H9 (cell line): ENCODE data around the gene S100A16. TPM values are rescaled to one million over a fixed set of nuclear protein-coding genes. Genes with fewer than 3 reads are reported as not detected.

Source experiments
- DNase-seq: peaks from one replicate; pipeline ENCODE4 v3.0.0-alpha.2; 2017
- H2AFZ ChIP-seq: one replicate; pipeline ENCODE4 v1.6.1; 2013; ENCODE audit warnings: mild to moderate bottlenecking, low read length, control low read depth, moderate library complexity
- H2AK5ac ChIP-seq: 2 replicates; pipeline ENCODE4 v1.6.1; 2013; ENCODE audit warnings: low read length, control low read depth, mixed read lengths; ENCODE audit not compliant: insufficient read length
- H2BK120ac ChIP-seq: one replicate; pipeline ENCODE4 v1.6.1; 2013; ENCODE audit warnings: low read depth, mild to moderate bottlenecking, low read length, control low read depth, inconsistent platforms; ENCODE audit not compliant: poor library complexity, severe bottlenecking
- H2BK12ac ChIP-seq: 2 replicates; pipeline ENCODE4 v1.6.1; 2013; ENCODE audit warnings: low read length, control low read depth, mixed read lengths, low read depth; ENCODE audit not compliant: insufficient read length
- H2BK15ac ChIP-seq: 2 replicates; pipeline ENCODE4 v1.6.1; 2013; ENCODE audit warnings: low read depth, low read length, control low read depth
- H2BK20ac ChIP-seq: one replicate; pipeline ENCODE4 v1.6.1; 2013; ENCODE audit warnings: low read depth, mild to moderate bottlenecking, low read length, control low read depth, inconsistent platforms; ENCODE audit not compliant: poor library complexity, severe bottlenecking
- H2BK5ac ChIP-seq: 2 replicates; pipeline ENCODE4 v1.6.1; 2013; ENCODE audit warnings: low read length, control low read depth, mixed read lengths; ENCODE audit not compliant: insufficient read length
- H3K14ac ChIP-seq: 2 replicates; pipeline ENCODE4 v1.6.1; 2013; ENCODE audit warnings: low read length, control low read depth; ENCODE audit not compliant: insufficient read depth
- H3K18ac ChIP-seq: 2 replicates; pipeline ENCODE4 v1.6.1; 2013; ENCODE audit warnings: low read depth, mild to moderate bottlenecking, mixed read lengths, low read length, control low read depth; ENCODE audit not compliant: insufficient read length
- H3K23ac ChIP-seq: 2 replicates; pipeline ENCODE4 v1.6.1; 2013; ENCODE audit warnings: low read length, control low read depth, mixed read lengths, low read depth; ENCODE audit not compliant: insufficient read length
- H3K23me2 ChIP-seq: 2 replicates; pipeline ENCODE4 v1.6.1; 2013; ENCODE audit warnings: low read depth, mild to moderate bottlenecking, mixed read lengths, low read length, control low read depth; ENCODE audit not compliant: insufficient read length, poor library complexity, severe bottlenecking
- H3K27ac ChIP-seq: 2 replicates; pipeline ENCODE4 v1.5.1; 2013; ENCODE audit warnings: low read length, control low read depth, mixed read lengths, low read depth; ENCODE audit not compliant: insufficient read length
- H3K27me3 ChIP-seq: 2 replicates; pipeline ENCODE4 v1.6.1; 2013; ENCODE audit warnings: low read length, control low read depth, inconsistent platforms; ENCODE audit not compliant: insufficient read depth
- H3K4ac ChIP-seq: 2 replicates; pipeline ENCODE4 v1.6.1; 2013; ENCODE audit warnings: low read depth, mild to moderate bottlenecking, control low read depth, inconsistent platforms, low read length, moderate library complexity
- H3K4me1 ChIP-seq: 2 replicates; pipeline ENCODE4 v1.6.1; 2013; ENCODE audit warnings: low read length, control low read depth, inconsistent platforms; ENCODE audit not compliant: insufficient read depth
- H3K4me2 ChIP-seq: 2 replicates; pipeline ENCODE4 v1.6.1; 2013; ENCODE audit warnings: low read length, control low read depth, mixed read lengths; ENCODE audit not compliant: insufficient read length, insufficient read depth
- H3K56ac ChIP-seq: 2 replicates; pipeline ENCODE4 v1.6.1; 2013; ENCODE audit warnings: low read depth, mild to moderate bottlenecking, mixed read lengths, low read length, control low read depth; ENCODE audit not compliant: insufficient read length
- H3K79me1 ChIP-seq: 2 replicates; pipeline ENCODE4 v1.6.1; 2013; ENCODE audit warnings: low read depth, mild to moderate bottlenecking, moderate library complexity, low read length, control low read depth, inconsistent platforms; ENCODE audit not compliant: insufficient read depth, poor library complexity, severe bottlenecking
- H3K79me2 ChIP-seq: 2 replicates; pipeline ENCODE4 v1.6.1; 2013; ENCODE audit warnings: low read length, control low read depth, inconsistent platforms; ENCODE audit not compliant: insufficient read depth
- H3K9ac ChIP-seq: 2 replicates; pipeline ENCODE4 v1.6.1; 2013; ENCODE audit warnings: low read length, control low read depth, mixed read lengths; ENCODE audit not compliant: insufficient read length; ENCODE audit errors: extremely low read depth
- H3K9me3 ChIP-seq: one replicate; pipeline ENCODE4 v1.6.1; 2013; ENCODE audit warnings: low read depth, low read length, inconsistent platforms; ENCODE audit not compliant: control insufficient read depth
- H3T11ph ChIP-seq: one replicate; pipeline ENCODE4 v1.6.1; 2013; ENCODE audit warnings: mild to moderate bottlenecking, low read length, control low read depth, inconsistent platforms
- H4K20me1 ChIP-seq: one replicate; pipeline ENCODE4 v1.6.1; 2013; ENCODE audit not compliant: control insufficient read depth, insufficient read length, insufficient read depth
- H4K5ac ChIP-seq: 2 replicates; pipeline ENCODE4 v1.6.1; 2013; ENCODE audit warnings: low read depth, mild to moderate bottlenecking, mixed read lengths, low read length, control low read depth; ENCODE audit not compliant: insufficient read length
- H4K8ac ChIP-seq: replicated peaks from 2 replicates; pipeline ENCODE4 v1.6.1; 2013; ENCODE audit warnings: low read length, control low read depth, mixed read lengths, low read depth; ENCODE audit not compliant: insufficient read length
- H4K91ac ChIP-seq: 2 replicates; pipeline ENCODE4 v1.6.1; 2013; ENCODE audit warnings: low read depth, mild to moderate bottlenecking, moderate library complexity, mixed read lengths, low read length, control low read depth; ENCODE audit not compliant: insufficient read length
- H3K27ac Mint-ChIP-seq, 3 experiments: 2 replicates in 2 of 3; 3 replicates in 1 of 3; pipeline ENCODE4 v1.8.0; 2020 to 2021; ENCODE audit warnings: mixed read lengths in 3 of 3, mild to moderate bottlenecking in 1 of 3, moderate library complexity in 1 of 3
- H3K27me3 Mint-ChIP-seq: 2 replicates; pipeline ENCODE4 v1.8.0; 2021; ENCODE audit warnings: low read depth, mild to moderate bottlenecking, moderate library complexity, mixed read lengths
- H3K36me3 Mint-ChIP-seq, 3 experiments: 2 replicates in 2 of 3; 3 replicates in 1 of 3; pipeline ENCODE4 v1.8.0; 2020 to 2021; ENCODE audit warnings: low read depth in 3 of 3, mixed read lengths in 3 of 3; ENCODE audit not compliant: insufficient read depth in 1 of 3
- H3K4me1 Mint-ChIP-seq, 2 experiments: 2 replicates each; pipeline ENCODE4 v1.8.0; 2020; ENCODE audit warnings: mixed read lengths in 2 of 2
- H3K4me3 Mint-ChIP-seq, 2 experiments: 2 replicates in 1 of 2; 3 replicates in 1 of 2; pipeline ENCODE4 v1.8.0; 2020 to 2021; ENCODE audit warnings: mild to moderate bottlenecking in 2 of 2, mixed read lengths in 2 of 2, moderate library complexity in 1 of 2
- H3K9me3 Mint-ChIP-seq, 2 experiments: 2 replicates in 1 of 2; 3 replicates in 1 of 2; pipeline ENCODE4 v1.8.0; 2020; ENCODE audit warnings: mild to moderate bottlenecking in 2 of 2, mixed read lengths in 2 of 2, moderate library complexity in 1 of 2
- CTCF ChIP-seq: fragments of 200-600 bp; sonication (generic); conservative IDR thresholded peaks from 3 replicates; pipeline ENCODE4 v1.8.0; 2021; ENCODE audit warnings: antibody characterized with exemption, mild to moderate bottlenecking
- WGBS: extraction: QIAGEN DNeasy Blood & Tissue Kit; methylation state at CpG from one replicate; pipeline ENCODE4 v1.1.7; 2013; ENCODE audit warnings: missing lambda C conversion rate, low lambda C conversion rate, mixed read lengths; ENCODE audit not compliant: insufficient read length; ENCODE audit errors: extremely low coverage; 5-methylcytosine and 5-hydroxymethylcytosine counted together
- total RNA-seq: library from RNA; stranded (reverse); gene quantifications from 2 replicates; pipeline ENCODE4 v1.2.1, GENCODE V29; 2021

S100A16 gene
- total RNA-seq, 1 experiment from 2014 or later: 8.0 TPM

- Histone ChIP-seq H4K8ac (no peak overlapping the region), H2AK5ac (no peak overlapping the region), H2BK5ac (no peak overlapping the region), H3K14ac (no peak overlapping the region), H3K18ac (no peak overlapping the region), H2BK12ac (no peak overlapping the region), H4K5ac (no peak overlapping the region), H3K4me1 (no peaks in the 10 kb centered on the region; the same call in 1 of the 2 replicates), H4K91ac (no peak overlapping the region), H3T11ph (no peak overlapping the region), H2BK15ac (no peak overlapping the region), H3K23ac (no peak overlapping the region), H3K79me1 (no peaks in the 10 kb centered on the region), H3K79me2 (no peaks in the 10 kb centered on the region), H3K27me3 (no peaks in the 10 kb centered on the region), H3K4me2 (no peak overlapping the region), H3K9me3 (no peaks in the 10 kb centered on the region), H3K27ac (no peak overlapping the region), H2BK20ac (no peak overlapping the region), H2BK120ac (no peak overlapping the region), H3K9ac (no peak overlapping the region), H3K23me2 (no peaks in the 10 kb centered on the region), H3K4ac (no peak overlapping the region), H3K56ac (no peak overlapping the region), H4K20me1 (no peaks in the 10 kb centered on the region), H2AFZ (no peak overlapping the region)
- WGBS: no CpG with 5 or more reads among the region's 5 CpGs
- Mint-ChIP-seq H3K27ac (no peak overlapping the region), H3K36me3 (no peaks in the 10 kb centered on the region), H3K4me3 (no peak overlapping the region), H3K4me1 (peaks cover 9 to 16% of the 10 kb centered on the region in 2 experiments; a peak in 3 of 4 replicates), H3K9me3 (no peaks in the 10 kb centered on the region), H3K27me3 (no peaks in the 10 kb centered on the region; the same call in 1 of the 2 replicates)
- no peak for DNase-seq
- TF ChIP-seq CTCF: no peak
These were observed 25.6 kb downstream of the S100A16 start for GRCh38 chr1:153587314-153587713.
